H4 (cell line): Measurements from ENCODE around the gene DEPDC5. TPM values are rescaled to one million over a fixed set of nuclear protein-coding genes. Genes with fewer than 3 reads are reported as not detected.
"Not testable (repeated sequence)": the region's sequence is repeated elsewhere in the genome, so short reads cannot be mapped to it uniquely, and the experiment has no call there.

Experiments used
- DNase-seq: peaks from one replicate; pipeline ENCODE4 v3.0.0-alpha.2; 2015; ENCODE audit warnings: low spot score
- total RNA-seq: library from RNA; depleted of rRNA; stranded (reverse); fragments of >200 nt; shearing (Covaris generic); gene quantifications from 2 replicates; pipeline ENCODE4 v1.2.3, GENCODE V29; 2014; rRNA removed

Gene DEPDC5
- total RNA-seq = 5.6 and 7.6 TPM in 2 replicates

GRCh38 chr22:31753634-31754501 lies at the start of gene DEPDC5:
Gene DEPDC5 (plus strand): TSS chr22:31754019. CDS start chr22:31754922, 903 bp downstream.
- peak; percentile 88 for DNase-seq

- no peak for DNase-seq
These were observed 46.3 kb upstream of the DEPDC5 start for GRCh38 chr22:31707519-31707918.

DNA sequence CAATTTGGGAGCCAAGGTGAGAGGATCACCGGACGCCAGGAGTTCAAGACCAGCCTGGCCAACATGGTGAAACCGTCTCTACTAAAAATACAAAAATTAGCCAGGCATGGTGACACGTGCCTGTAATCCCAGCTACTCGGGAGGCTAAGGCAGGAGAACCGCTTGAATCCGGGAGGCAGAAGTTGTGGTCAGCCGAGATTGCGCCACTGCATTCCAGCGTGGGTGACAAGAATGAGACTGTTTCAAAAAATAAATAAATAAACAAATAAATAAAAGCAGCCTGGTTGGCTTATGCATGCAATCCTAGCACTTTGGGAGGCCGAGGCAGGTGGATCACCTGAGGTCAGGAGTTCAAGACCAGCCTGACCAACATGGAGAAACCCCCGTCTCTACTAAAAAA lies 42.6 kb upstream of the DEPDC5 start:
- DNase-seq = not testable (repeated sequence)

DNA sequence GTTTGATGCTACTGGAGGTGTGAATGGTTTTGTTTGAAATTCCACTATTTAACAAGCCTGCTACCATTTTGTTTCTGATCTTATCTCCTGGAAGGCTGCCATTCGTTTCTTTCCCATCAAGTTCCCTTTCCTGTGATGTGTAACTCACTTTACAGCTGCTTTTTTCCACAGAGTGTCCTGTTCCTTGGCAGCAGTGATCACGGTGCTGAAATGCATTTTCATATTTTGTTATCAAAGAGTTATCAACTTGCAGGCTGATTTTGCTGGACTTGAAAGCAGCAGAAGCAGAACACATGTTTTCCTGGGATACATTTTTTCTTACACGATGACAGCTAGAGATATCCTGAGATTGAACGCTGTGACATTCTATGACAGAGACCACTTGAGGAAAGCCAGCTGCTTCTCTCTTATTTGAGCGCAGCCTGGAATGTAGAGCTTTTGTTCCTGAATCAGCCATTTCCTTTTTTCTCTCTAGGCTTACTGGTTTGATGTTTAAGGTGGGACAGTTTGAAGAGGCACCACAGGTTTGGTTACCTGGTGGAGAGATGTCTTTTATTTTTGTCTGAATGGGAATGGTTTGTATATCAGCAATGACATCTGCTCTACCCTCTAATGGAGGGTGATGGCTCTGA lies 38.6 kb upstream of the DEPDC5 start:
- DNase-seq = no peak

DNA sequence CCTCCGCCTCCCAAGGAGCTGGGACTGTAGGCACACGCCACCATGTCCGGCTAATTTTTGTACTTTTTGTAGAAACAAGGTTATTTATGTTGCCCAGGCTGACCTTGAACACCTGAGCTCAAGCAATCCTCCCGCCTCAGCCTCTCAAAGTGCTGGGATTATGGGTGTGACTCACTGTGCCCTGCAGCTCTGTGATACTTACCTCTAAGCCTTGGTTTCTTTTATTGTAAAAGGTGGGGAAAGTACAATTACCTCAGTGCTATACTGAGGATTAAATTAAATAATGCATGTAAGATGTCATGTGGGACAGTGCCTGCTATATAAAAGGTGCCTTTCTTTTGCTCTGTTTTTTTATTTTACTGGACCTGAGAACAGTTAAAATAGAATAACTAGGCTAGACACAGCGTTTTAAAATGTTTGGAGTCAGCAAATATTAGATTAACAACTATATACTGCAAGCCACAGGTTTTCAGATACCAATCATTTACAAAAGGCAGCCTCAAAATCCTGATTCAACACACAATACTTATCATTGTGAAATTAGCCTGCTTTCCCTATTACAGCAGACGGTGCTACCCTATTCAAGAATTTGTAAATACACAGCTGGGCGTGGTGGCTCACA lies 33.9 kb upstream of the DEPDC5 start:
- DNase-seq = no peak

DNA sequence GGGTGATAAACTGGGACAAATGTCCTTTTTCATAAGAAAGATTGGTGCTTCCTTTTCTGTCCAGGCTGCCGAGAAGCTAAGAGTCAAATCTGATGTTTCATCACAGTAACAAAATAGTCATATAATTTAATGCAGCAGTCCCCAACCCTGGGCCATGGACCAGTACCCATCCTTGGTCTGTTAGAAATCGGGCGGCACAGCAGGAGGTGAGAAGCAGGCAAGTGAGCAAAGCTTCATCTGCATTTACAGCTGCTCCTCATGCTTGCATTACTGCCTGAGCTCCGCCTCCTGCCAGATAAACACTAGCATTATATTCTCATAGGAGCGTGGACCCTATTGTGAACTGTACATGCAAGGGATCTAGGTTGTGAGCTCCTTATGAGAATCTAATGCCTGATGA lies 30.1 kb upstream of the DEPDC5 start:
- DNase-seq = no peak

DNA sequence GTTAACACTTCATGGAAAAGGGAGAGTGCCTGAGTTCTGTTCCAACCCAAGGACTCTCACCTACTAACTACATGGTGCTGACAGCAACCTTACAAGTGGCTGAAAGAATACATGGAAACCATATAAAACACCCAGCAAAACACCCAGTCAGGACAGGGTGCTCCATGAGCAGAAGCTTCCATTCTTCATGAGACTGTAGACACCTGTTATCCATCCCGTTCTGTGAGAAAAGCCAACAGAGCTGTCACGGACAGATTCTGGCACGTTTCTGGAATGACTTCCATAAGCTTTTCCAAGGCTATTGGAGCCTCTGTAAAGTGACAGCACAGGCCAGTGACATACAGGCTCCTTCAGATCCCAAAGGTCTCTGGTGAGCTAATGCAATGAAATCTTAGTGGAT lies 27.1 kb upstream of the DEPDC5 start:
- no peak for DNase-seq

DNA sequence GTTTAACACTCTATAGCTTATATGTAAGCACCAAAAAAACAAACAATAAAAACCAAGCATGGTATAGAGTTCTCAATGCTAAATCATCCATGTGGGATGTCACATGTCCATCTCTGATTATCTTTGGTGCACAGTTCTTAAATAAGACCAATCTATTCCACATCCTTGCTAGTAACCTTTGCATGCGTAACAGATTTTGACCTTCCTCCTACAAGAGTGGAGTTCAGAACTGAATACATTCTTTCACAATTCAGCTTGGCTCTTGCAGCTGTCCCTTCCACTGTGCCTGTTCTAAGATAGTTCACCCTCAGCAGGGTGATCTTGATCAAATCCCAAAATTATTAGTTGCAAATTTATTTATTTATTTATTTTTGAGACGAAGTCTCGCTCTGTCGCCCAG lies 25.0 kb upstream of the DEPDC5 start:
- no peak for DNase-seq

GRCh38 chr22:31730344-31730711 lies 23.5 kb upstream of the DEPDC5 start:
- DNase-seq = no peak

GRCh38 chr22:31732089-31732829 lies 21.6 kb upstream of the DEPDC5 start:
- no peak for DNase-seq

GRCh38 chr22:31733580-31734079 lies 20.2 kb upstream of the DEPDC5 start:
- DNase-seq = no peak

DNA sequence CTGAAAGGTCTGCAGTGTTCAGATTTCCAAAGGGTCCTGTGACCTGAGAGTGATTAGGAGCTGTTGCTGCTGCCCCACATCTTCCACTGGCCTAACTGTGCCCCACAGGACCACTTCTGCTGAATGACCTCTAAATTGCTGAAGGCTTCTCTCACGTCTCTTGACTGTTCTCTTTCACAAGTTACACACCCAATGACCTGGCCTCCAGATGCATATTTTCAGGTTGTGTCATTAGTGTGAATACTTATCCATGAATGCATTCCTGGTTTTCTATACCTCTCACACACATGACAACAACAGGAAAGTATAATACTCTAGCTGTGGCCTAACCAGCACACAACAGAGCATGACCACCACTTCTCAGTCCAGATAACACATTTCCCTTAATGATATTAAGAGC lies 19.3 kb upstream of the DEPDC5 start:
- DNase-seq = no peak

- DNase-seq = no peak
These were observed 17.4 kb upstream of the DEPDC5 start for GRCh38 chr22:31736458-31736857.

- DNase-seq = no peak
These were observed 15.9 kb upstream of the DEPDC5 start for GRCh38 chr22:31737932-31738331.

DNA sequence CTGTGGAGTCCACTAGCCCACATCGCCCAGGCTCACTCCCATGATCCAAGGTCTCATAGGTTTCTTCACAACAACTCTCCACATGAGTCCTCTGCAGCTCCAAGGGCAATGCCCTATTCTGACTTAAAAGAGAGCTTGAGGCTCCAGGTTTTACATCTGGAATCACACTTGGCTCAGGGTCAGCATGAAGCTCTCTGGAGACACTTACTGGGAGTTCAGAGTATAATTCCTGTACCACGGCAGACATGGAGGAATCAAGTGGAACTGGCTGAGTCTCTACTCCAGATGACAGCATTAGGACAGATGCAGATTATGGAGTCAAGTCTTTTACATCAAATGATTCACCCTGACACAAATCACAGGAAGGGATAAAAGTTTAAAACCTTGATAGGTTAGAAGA lies 15.3 kb upstream of the DEPDC5 start:
- DNase-seq = no peak

DNA sequence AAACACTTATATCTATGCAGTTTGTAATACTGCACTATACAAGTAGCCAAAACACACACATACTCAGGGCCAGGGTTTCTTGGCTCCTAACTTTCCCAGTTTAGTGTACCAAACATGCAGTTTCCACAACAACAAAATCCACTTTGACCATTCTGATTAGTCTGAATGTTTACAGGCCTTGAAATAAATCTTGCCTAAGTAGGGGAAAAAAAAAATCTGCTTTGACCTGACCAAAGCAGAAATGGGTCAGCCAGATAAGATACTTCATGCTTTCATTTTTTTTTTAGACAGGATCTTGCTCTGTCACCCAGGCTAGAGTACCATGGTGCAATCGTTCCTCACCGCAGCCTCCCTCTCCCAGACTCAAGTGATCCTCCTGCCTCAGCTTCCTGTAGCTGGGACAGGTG lies 14.0 kb upstream of the DEPDC5 start:
- DNase-seq = no peak

- not testable (repeated sequence) for DNase-seq
These were observed 13.5 kb upstream of the DEPDC5 start for GRCh38 chr22:31740314-31740713.

DNA sequence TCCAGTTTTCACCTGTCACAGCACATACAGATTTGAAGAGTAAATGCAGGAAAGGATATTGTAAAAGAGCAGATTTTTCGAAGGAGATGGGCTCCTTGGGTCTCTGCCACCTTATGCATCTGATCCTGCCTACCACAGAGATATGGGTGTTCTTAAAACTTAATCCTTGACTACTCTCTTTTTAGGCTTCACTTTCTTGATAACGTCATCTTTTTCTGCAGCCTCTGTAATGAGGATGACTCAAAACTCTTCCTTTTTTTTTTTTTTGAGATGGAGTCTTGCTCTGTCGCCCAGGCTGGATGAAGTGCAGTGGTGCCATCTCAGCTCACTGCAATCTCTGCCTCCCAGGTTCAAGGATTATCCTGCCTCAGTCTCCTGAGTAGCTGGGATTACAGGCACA lies 11.7 kb upstream of the DEPDC5 start:
- no peak for DNase-seq

DNA sequence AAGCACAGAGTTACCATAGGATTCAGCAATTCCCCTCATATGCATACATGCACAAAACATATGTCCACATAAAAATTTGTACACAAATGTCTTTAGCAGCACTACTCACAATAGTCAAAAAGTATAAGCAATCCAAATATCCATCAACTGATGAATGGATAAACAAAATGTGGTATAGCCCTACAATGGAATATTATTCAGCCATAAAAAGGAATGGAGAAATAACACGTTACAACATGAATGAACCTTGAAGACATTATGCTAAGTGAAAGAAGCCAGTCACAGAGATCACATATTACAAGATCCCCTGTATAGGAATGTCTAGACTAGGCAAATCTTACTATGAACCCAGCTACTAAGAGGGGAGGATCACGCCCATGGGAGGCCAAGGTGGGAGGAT lies 11.1 kb upstream of the DEPDC5 start:
- DNase-seq = no peak

- DNase-seq = no peak
These were observed 9.9 kb upstream of the DEPDC5 start for GRCh38 chr22:31743871-31744270.

DNA sequence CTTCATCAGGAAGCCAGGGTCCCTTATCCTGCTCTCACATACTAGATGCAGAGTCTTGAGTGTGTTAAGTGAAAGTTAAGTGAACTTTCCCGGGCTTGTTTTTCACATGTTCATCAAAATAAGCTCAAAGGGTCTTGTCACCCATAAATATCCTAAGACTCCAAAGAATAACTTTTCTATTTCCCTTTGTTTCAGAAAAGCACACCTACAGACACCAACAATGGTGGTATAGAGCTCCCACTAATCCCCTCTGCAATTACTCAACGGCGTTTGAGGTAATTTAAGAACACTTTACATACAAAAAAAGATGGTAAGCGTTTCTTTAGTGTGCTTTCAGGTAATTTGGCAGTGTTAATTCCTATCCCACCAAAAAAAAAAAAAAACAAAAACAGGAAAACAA lies 6.4 kb upstream of the DEPDC5 start:
- DNase-seq = no peak

DNA sequence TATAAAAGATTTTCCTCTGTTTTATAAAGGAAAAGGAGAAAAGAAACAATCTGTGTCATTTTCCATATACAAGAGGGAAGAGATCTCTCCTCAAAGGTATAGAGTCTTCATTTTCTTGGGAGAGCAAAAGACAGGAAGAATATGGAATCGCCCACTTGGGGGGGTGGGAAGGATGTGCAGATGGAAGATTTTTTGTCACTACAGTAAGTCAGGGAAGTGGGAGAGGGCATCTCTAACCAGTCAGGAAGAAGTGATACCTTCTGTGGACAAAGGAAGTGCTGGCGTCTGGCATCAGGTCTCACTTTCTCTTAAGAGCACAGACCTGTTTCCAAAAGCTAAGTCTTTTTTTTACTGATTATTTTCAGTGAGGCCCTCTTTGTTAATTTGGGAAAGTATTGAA lies 5.3 kb upstream of the DEPDC5 start:
- DNase-seq = no peak
